Mononuclear cell (primary cell): ENCODE measurements around the gene CHGA. TPM values are rescaled to one million over a fixed set of nuclear protein-coding genes. Genes with fewer than 3 reads are reported as not detected.

Source experiments
- H3K27me3 ChIP-seq: 2 replicates; pipeline ENCODE4 v1.6.0; 2011; ENCODE audit warnings: low read length, control low read depth; ENCODE audit not compliant: insufficient read depth
- H3K4me1 ChIP-seq: 2 replicates; pipeline ENCODE4 v1.5.1; 2011; ENCODE audit warnings: mild to moderate bottlenecking, low read length, control low read depth; ENCODE audit not compliant: insufficient read depth
- H3K4me3 ChIP-seq: 2 replicates; pipeline ENCODE4 v1.5.1; 2011; ENCODE audit warnings: mild to moderate bottlenecking, low read length, moderate library complexity
- H3K9me3 ChIP-seq: 2 replicates; pipeline ENCODE4 v1.5.1; 2011; ENCODE audit warnings: low read depth, mild to moderate bottlenecking, control low read depth, low read length
- total RNA-seq: library from RNA; depleted of rRNA; stranded (reverse); fragments of >200 nt; gene quantifications from one replicate; pipeline ENCODE4 v1.2.3, GENCODE V29; 2012

CHGA gene
- total RNA-seq, 1 donor = not detected

- H3K27me3 ChIP-seq = no peaks in the 10 kb centered on the region
- H3K4me1 ChIP-seq = no peaks in the 10 kb centered on the region
Measured at GRCh38 chr14:92895352-92895878, 27.5 kb upstream of the CHGA start.

GRCh38 chr14:92897922-92898565 lies 24.9 kb upstream of the CHGA start:
- Histone ChIP-seq H3K4me3 (no peak overlapping the region), H3K4me1 (no peaks in the 10 kb centered on the region), H3K9me3 (peaks cover 4% of the 10 kb centered on the region), H3K27me3 (no peaks in the 10 kb centered on the region)

More at GRCh38 chr14:92895352-92895878, 27.5 kb upstream of the CHGA start:
- Histone ChIP-seq H3K9me3 (peaks cover 8% of the 10 kb centered on the region), H3K4me3 (no peak overlapping the region)

- no peaks in the 10 kb centered on the region for H3K27me3 ChIP-seq
- no peak overlapping the region for H3K4me3 ChIP-seq
- H3K9me3 ChIP-seq = no peaks in the 10 kb centered on the region
- no peaks in the 10 kb centered on the region for H3K4me1 ChIP-seq
Measured at GRCh38 chr14:92898566-92899131, 24.3 kb upstream of the CHGA start.

- no peak overlapping the region for H3K4me3 ChIP-seq
- no peaks in the 10 kb centered on the region for H3K27me3 ChIP-seq
- no peaks in the 10 kb centered on the region for H3K4me1 ChIP-seq
- H3K9me3 ChIP-seq = no peaks in the 10 kb centered on the region
Measured at GRCh38 chr14:92900660-92901059, 22.3 kb upstream of the CHGA start.

GRCh38 chr14:92902191-92902590 lies 20.8 kb upstream of the CHGA start:
- Histone ChIP-seq H3K4me1 (no peaks in the 10 kb centered on the region), H3K9me3 (no peaks in the 10 kb centered on the region), H3K4me3 (no peak overlapping the region), H3K27me3 (no peaks in the 10 kb centered on the region)

GRCh38 chr14:92902726-92903125 lies 20.2 kb upstream of the CHGA start:
- no peak overlapping the region for H3K4me3 ChIP-seq
- H3K27me3 ChIP-seq = no peaks in the 10 kb centered on the region
- no peaks in the 10 kb centered on the region for H3K4me1 ChIP-seq
- H3K9me3 ChIP-seq = no peaks in the 10 kb centered on the region

GRCh38 chr14:92903359-92903758 lies 19.6 kb upstream of the CHGA start:
- Histone ChIP-seq H3K27me3 (no peaks in the 10 kb centered on the region), H3K4me3 (no peak overlapping the region), H3K9me3 (no peaks in the 10 kb centered on the region), H3K4me1 (no peaks in the 10 kb centered on the region)

- Histone ChIP-seq H3K4me1 (no peaks in the 10 kb centered on the region), H3K27me3 (no peaks in the 10 kb centered on the region), H3K9me3 (no peaks in the 10 kb centered on the region), H3K4me3 (no peak overlapping the region)
Measured at GRCh38 chr14:92905667-92906066, 17.3 kb upstream of the CHGA start.

- H3K4me3 ChIP-seq = no peak overlapping the region
- no peaks in the 10 kb centered on the region for H3K27me3 ChIP-seq
- H3K4me1 ChIP-seq = no peaks in the 10 kb centered on the region
- no peaks in the 10 kb centered on the region for H3K9me3 ChIP-seq
Measured at GRCh38 chr14:92906420-92906819, 16.5 kb upstream of the CHGA start.

GRCh38 chr14:92906823-92907222 lies 16.1 kb upstream of the CHGA start:
- Histone ChIP-seq H3K4me3 (no peak overlapping the region), H3K9me3 (no peaks in the 10 kb centered on the region), H3K27me3 (no peaks in the 10 kb centered on the region), H3K4me1 (no peaks in the 10 kb centered on the region)

- Histone ChIP-seq H3K4me3 (no peak overlapping the region), H3K27me3 (no peaks in the 10 kb centered on the region), H3K4me1 (no peaks in the 10 kb centered on the region), H3K9me3 (no peaks in the 10 kb centered on the region)
Measured at GRCh38 chr14:92907316-92907911, 15.5 kb upstream of the CHGA start.

- Histone ChIP-seq H3K27me3 (no peaks in the 10 kb centered on the region), H3K9me3 (no peaks in the 10 kb centered on the region), H3K4me3 (no peak overlapping the region), H3K4me1 (no peaks in the 10 kb centered on the region)
Measured at GRCh38 chr14:92914087-92914656, 8.8 kb upstream of the CHGA start.

- H3K4me3 ChIP-seq = no peak overlapping the region
- H3K9me3 ChIP-seq = no peaks in the 10 kb centered on the region
- no peaks in the 10 kb centered on the region for H3K4me1 ChIP-seq
- no peaks in the 10 kb centered on the region for H3K27me3 ChIP-seq
Measured at GRCh38 chr14:92916201-92916600, 6.7 kb upstream of the CHGA start.

- Histone ChIP-seq H3K4me3 (no peak overlapping the region), H3K4me1 (no peaks in the 10 kb centered on the region), H3K27me3 (peaks cover 3% of the 10 kb centered on the region), H3K9me3 (no peaks in the 10 kb centered on the region)
Measured at GRCh38 chr14:92917041-92917940, 5.7 kb upstream of the CHGA start.

GRCh38 chr14:92917956-92918355 lies 5.0 kb upstream of the CHGA start:
- Histone ChIP-seq H3K4me1 (no peaks in the 10 kb centered on the region), H3K27me3 (peaks cover 3% of the 10 kb centered on the region), H3K9me3 (no peaks in the 10 kb centered on the region), H3K4me3 (no peak overlapping the region)
